ENCODE results near the gene C12orf60. TPM values are rescaled to one million over a fixed set of nuclear protein-coding genes. Genes with fewer than 3 reads are reported as not detected.
A peak's percentile ranks its signal among the peaks of the same experiment; 100 is the strongest.

The C12orf60 gene
- total RNA-seq, 1 experiment from 2014 or later: 1.9 TPM

GRCh38 chr12:14775636-14775980, 27.9 kb upstream of the C12orf60 start:
- no TSS peak for BruUV-seq (replicated peaks)
- CTCF ChIA-PET: no interaction called here

GRCh38 chr12:14776236-14776961, 27.1 kb upstream of the C12orf60 start:
- H3K9me3 ChIP-seq (ENCODE audit: low read depth, low read length, poor library complexity, severe bottlenecking): no peaks in the 10 kb centered on the region
- ChIA-PET POLR2A (ENCODE audit: low non-redundant PET) (interaction anchor here (0.5 kb wide), 1 partner anchor 18 kb away, joined by 18 read pairs; no protein-coding TSS in a partner anchor), CTCF (no interaction called here)
- peaks cover 10% of the 10 kb centered on the region for H3K4me1 ChIP-seq (ENCODE audit: insufficient read depth, low read length, poor library complexity, severe bottlenecking)
- peak; percentile 22 for DNase-seq (ENCODE audit: low spot score)
- H3K4me3 ChIP-seq (ENCODE audit: low read depth, low read length, poor library complexity, severe bottlenecking): no peak overlapping the region
- H3K27ac ChIP-seq (ENCODE audit: low read depth, low read length, poor library complexity, severe bottlenecking): no peak overlapping the region
- intact Hi-C loops (cut with micrococcal nuclease; ENCODE audit: unreplicated experiment): no loop called here
- H3K36me3 ChIP-seq (ENCODE audit: insufficient read depth, low read length, poor library complexity, severe bottlenecking): no peaks in the 10 kb centered on the region
- no TSS peak for BruUV-seq (replicated peaks)
- no peak for TF ChIP-seq EZH2 (IDR thresholded peaks at IDR 0.05; ENCODE audit: borderline replicate concordance, low read depth, low read length, poor library complexity, severe bottlenecking)
- peak; percentile 30; the same call in 1 of the 2 replicates for TF ChIP-seq CTCF (conservative IDR thresholded peaks at IDR 0.05; ENCODE audit: low read depth, low read length)
- H3K27me3 ChIP-seq (replicated peaks; ENCODE audit: insufficient read depth, low read depth, low read length, poor library complexity): no peaks in the 10 kb centered on the region

More at GRCh38 chr12:14775636-14775980, 27.9 kb upstream of the C12orf60 start:
- Histone ChIP-seq H3K4me1 (ENCODE audit: insufficient read depth, low read length, poor library complexity, severe bottlenecking) (peaks cover 13% of the 10 kb centered on the region), H3K27ac (ENCODE audit: low read depth, low read length, poor library complexity, severe bottlenecking) (peak overlapping the region; percentile 58), H3K27me3 (replicated peaks; ENCODE audit: insufficient read depth, low read depth, low read length, poor library complexity) (no peaks in the 10 kb centered on the region), H3K36me3 (ENCODE audit: insufficient read depth, low read length, poor library complexity, severe bottlenecking) (no peaks in the 10 kb centered on the region), H3K4me3 (ENCODE audit: low read depth, low read length, poor library complexity, severe bottlenecking) (peak overlapping the region; percentile 71), H3K9me3 (ENCODE audit: low read depth, low read length, poor library complexity, severe bottlenecking) (no peaks in the 10 kb centered on the region)
- intact Hi-C loops (cut with micrococcal nuclease; ENCODE audit: unreplicated experiment): no loop called here
- no peak for TF ChIP-seq CTCF (conservative IDR thresholded peaks at IDR 0.05; ENCODE audit: low read depth, low read length)
- TF ChIP-seq EZH2 (IDR thresholded peaks at IDR 0.05; ENCODE audit: borderline replicate concordance, low read depth, low read length, poor library complexity, severe bottlenecking): no peak
- POLR2A ChIA-PET (ENCODE audit: low non-redundant PET): no interaction called here
- no peak for DNase-seq (ENCODE audit: low spot score)

GRCh38 chr12:14777271-14777670, 26.2 kb upstream of the C12orf60 start:
- Histone ChIP-seq H3K27ac (ENCODE audit: low read depth, low read length, poor library complexity, severe bottlenecking) (no peak overlapping the region), H3K4me1 (ENCODE audit: insufficient read depth, low read length, poor library complexity, severe bottlenecking) (peaks cover 4% of the 10 kb centered on the region), H3K27me3 (replicated peaks; ENCODE audit: insufficient read depth, low read depth, low read length, poor library complexity) (no peaks in the 10 kb centered on the region), H3K9me3 (ENCODE audit: low read depth, low read length, poor library complexity, severe bottlenecking) (no peaks in the 10 kb centered on the region), H3K4me3 (ENCODE audit: low read depth, low read length, poor library complexity, severe bottlenecking) (no peak overlapping the region), H3K36me3 (ENCODE audit: insufficient read depth, low read length, poor library complexity, severe bottlenecking) (no peaks in the 10 kb centered on the region)
- TF ChIP-seq CTCF (conservative IDR thresholded peaks at IDR 0.05; ENCODE audit: low read depth, low read length) (no peak), EZH2 (IDR thresholded peaks at IDR 0.05; ENCODE audit: borderline replicate concordance, low read depth, low read length, poor library complexity, severe bottlenecking) (no peak)
- POLR2A ChIA-PET (ENCODE audit: low non-redundant PET): no interaction called here
- BruUV-seq (replicated peaks): no TSS peak
- DNase-seq (ENCODE audit: low spot score): peak; percentile 17
- CTCF ChIA-PET: no interaction called here
- intact Hi-C loops (cut with micrococcal nuclease; ENCODE audit: unreplicated experiment): no loop called here

Data from A673 (cell line).